ENCODE measurements around the gene ACTMAP. TPM values are rescaled to one million over a fixed set of nuclear protein-coding genes. Genes with fewer than 3 reads are reported as not detected.
"Not testable (repeated sequence)": the region's sequence is repeated elsewhere in the genome, so short reads cannot be mapped to it uniquely, and the experiment has no call there.

ACTMAP gene
- total and polyA plus RNA-seq, 4 donors, result 0.93 to 7.7 (median 3.0) TPM

- H3K4me1 ChIP-seq (ENCODE audit: control insufficient read depth in 4 of 4, insufficient read depth in 4 of 4, low read length in 3 of 4), result peaks cover 0 to 19% (median 13%) of the 10 kb centered on the region in 4 donors
- H3K27ac ChIP-seq (ENCODE audit: low read depth in 1 of 2, low read length in 2 of 2), result no peak within 1 kb of the TSS
- no peaks in the 10 kb centered on the region for H3K27me3 ChIP-seq (ENCODE audit: control insufficient read depth in 4 of 4, insufficient read depth in 4 of 4, low read length in 3 of 4)
- H3K9me3 ChIP-seq (ENCODE audit: control insufficient read depth in 4 of 4, low read length in 3 of 4), result no peaks in the 10 kb centered on the region
- TF ChIP-seq SP1 (IDR thresholded peaks at IDR 0.05) (no peak), REST (IDR thresholded peaks at IDR 0.05) (no peak), HNF4A (conservative IDR thresholded peaks at IDR 0.05) (no peak), EGR1 (IDR thresholded peaks at IDR 0.05; ENCODE audit: low read depth in 2 of 2) (no peak), YY1 (IDR thresholded peaks at IDR 0.05) (no peak), GABPA (IDR thresholded peaks at IDR 0.05 in 1 of 2, conservative IDR thresholded peaks at IDR 0.05 in 1 of 2) (no peak), HNF4G (IDR thresholded peaks at IDR 0.05) (no peak), NR2F2 (IDR thresholded peaks at IDR 0.05) (no peak)
- no peak within 1 kb of the TSS for H3K9ac ChIP-seq (ENCODE audit: low read depth in 1 of 2, low read length in 2 of 2)
- H3K4me3 ChIP-seq (ENCODE audit: low read depth in 1 of 3, low read length in 3 of 3), result no peak within 1 kb of the TSS
- peaks cover 0 to 3% (median 0%) of the 10 kb centered on the region in 4 donors for H3K36me3 ChIP-seq (ENCODE audit: control insufficient read depth in 4 of 4, insufficient read depth in 3 of 4, low read depth in 1 of 4, low read length in 3 of 4)
- DNase-seq (ENCODE audit: low spot score), result no peak
- 92% methylated on average over 9 of the region's 9 CpGs for WGBS
Measured at GRCh38 chr19:40774916-40775631, 24.8 kb upstream of the ACTMAP start, which contains the start of gene MIA. TSS of gene MIA (plus strand) at chr19:40775521. CDS start at chr19:40775543, 22 bp downstream.

- H3K36me3 ChIP-seq (ENCODE audit: control insufficient read depth in 4 of 4, insufficient read depth in 3 of 4, low read depth in 1 of 4, low read length in 3 of 4); H3K9me3 ChIP-seq (ENCODE audit: control insufficient read depth in 4 of 4, low read length in 3 of 4): not testable (repeated sequence)
Measured at GRCh38 chr19:40771101-40771862, 21.0 kb upstream of the ACTMAP start.

GRCh38 chr19:40768869-40769268 is 18.6 kb upstream of the ACTMAP start:
- no peak overlapping the region for H3K27ac ChIP-seq (ENCODE audit: low read depth in 1 of 2, low read length in 2 of 2)
- no peak for TF ChIP-seq REST (IDR thresholded peaks at IDR 0.05)
- no peak for TF ChIP-seq HNF4A (conservative IDR thresholded peaks at IDR 0.05)
- no peak for TF ChIP-seq NR2F2 (IDR thresholded peaks at IDR 0.05)
- no peak for TF ChIP-seq ATF3 (IDR thresholded peaks at IDR 0.05)
- no peak for TF ChIP-seq CTCF (IDR thresholded peaks at IDR 0.05; ENCODE audit: low read depth, low read length, missing input control)
- TF ChIP-seq RXRA (IDR thresholded peaks at IDR 0.05), result no peak
- TF ChIP-seq YY1 (IDR thresholded peaks at IDR 0.05), result no peak
- TF ChIP-seq MAX (IDR thresholded peaks at IDR 0.05), result no peak
- TF ChIP-seq GABPA (IDR thresholded peaks at IDR 0.05 in 1 of 2, conservative IDR thresholded peaks at IDR 0.05 in 1 of 2), result no peak
- TF ChIP-seq JUND (IDR thresholded peaks at IDR 0.05), result no peak
- TF ChIP-seq EGR1 (IDR thresholded peaks at IDR 0.05; ENCODE audit: low read depth in 2 of 2), result no peak
- no peak for TF ChIP-seq RAD21 (IDR thresholded peaks at IDR 0.05)
- no peak for TF ChIP-seq TAF1 (conservative IDR thresholded peaks at IDR 0.05)
- WGBS, result 85% methylated on average over 5 of the region's 5 CpGs
- peaks cover 6 to 26% (median 23%) of the 10 kb centered on the region in 4 donors for H3K36me3 ChIP-seq (ENCODE audit: control insufficient read depth in 4 of 4, insufficient read depth in 3 of 4, low read depth in 1 of 4, low read length in 3 of 4)
- DNase-seq (ENCODE audit: low spot score), result no peak
- H3K9ac ChIP-seq (ENCODE audit: low read depth in 1 of 2, low read length in 2 of 2), result no peak overlapping the region
- no peaks in the 10 kb centered on the region for H3K27me3 ChIP-seq (ENCODE audit: control insufficient read depth in 4 of 4, insufficient read depth in 4 of 4, low read length in 3 of 4)
- no peak overlapping the region for H3K4me3 ChIP-seq (ENCODE audit: low read depth in 1 of 3, low read length in 3 of 3)
- H3K4me1 ChIP-seq (ENCODE audit: control insufficient read depth in 4 of 4, insufficient read depth in 4 of 4, low read length in 3 of 4), result no peaks in the 10 kb centered on the region
- H3K9me3 ChIP-seq (ENCODE audit: control insufficient read depth in 4 of 4, low read length in 3 of 4), result no peaks in the 10 kb centered on the region

More at GRCh38 chr19:40771101-40771862, 21.0 kb upstream of the ACTMAP start:
- 96% methylated on average over 10 of the region's 10 CpGs for WGBS
- H3K27me3 ChIP-seq (ENCODE audit: control insufficient read depth in 4 of 4, insufficient read depth in 4 of 4, low read length in 3 of 4); H3K9ac ChIP-seq (ENCODE audit: low read depth in 1 of 2, low read length in 2 of 2); DNase-seq (ENCODE audit: low spot score); H3K27ac ChIP-seq (ENCODE audit: low read depth in 1 of 2, low read length in 2 of 2); H3K4me3 ChIP-seq (ENCODE audit: low read depth in 1 of 3, low read length in 3 of 3); H3K4me1 ChIP-seq (ENCODE audit: control insufficient read depth in 4 of 4, insufficient read depth in 4 of 4, low read length in 3 of 4): not testable (repeated sequence)

All from liver (tissue), 9 donors.